ENCODE results near the gene INSYN2B.

Gene INSYN2B

DNA sequence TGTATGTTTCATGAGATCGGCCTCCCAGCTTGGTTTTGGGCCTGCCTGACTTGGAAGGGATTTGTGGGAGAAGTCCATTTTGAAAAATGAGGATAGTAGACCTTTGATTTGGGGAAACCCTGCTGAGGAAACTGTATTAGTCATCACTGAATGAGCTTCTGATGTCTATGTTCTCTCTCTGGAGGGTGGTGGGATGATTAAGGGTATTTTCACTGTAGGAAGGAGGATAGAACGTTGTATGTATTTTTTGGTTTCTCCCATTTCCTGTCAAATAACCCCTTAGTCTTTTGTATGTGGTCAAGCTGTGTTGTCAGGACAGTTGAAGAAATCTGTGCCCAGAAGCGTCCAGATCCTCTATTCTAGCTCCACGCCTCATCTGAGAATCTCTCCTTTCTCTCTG lies 151.9 kb downstream of the INSYN2B start:
- H4K20me1 ChIP-seq = peaks cover 0 to 75% (median 0%) of the 10 kb centered on the region in 11 experiments; a peak in 5 of 22 replicates
- H3K9ac ChIP-seq = no peak overlapping the region
- no peak overlapping the region for H3K4me3 ChIP-seq
- H3K36me3 ChIP-seq = peaks cover 0 to 71% (median 4%) of the 10 kb centered on the region in 11 experiments; a peak in 10 of 22 replicates
- no peaks in the 10 kb centered on the region for H3K27me3 ChIP-seq
- H3K9me3 ChIP-seq (replicated peaks in 1 of 11) = peaks cover 0 to 3% (median 0%) of the 10 kb centered on the region in 11 experiments; a peak in 4 of 22 replicates
- no peak overlapping the region for H3K27ac ChIP-seq
- peak overlapping the region in 2 of 11 experiments; percentile 18 to 21; a peak in 2 of 22 replicates for H3K4me2 ChIP-seq
- TF ChIP-seq Cebpa-rat (IDR thresholded peaks at IDR 0.05) = no peak
- peaks cover 0 to 15% (median 0%) of the 10 kb centered on the region in 10 experiments; a peak in 2 of 20 replicates for H3K4me1 ChIP-seq

DNA sequence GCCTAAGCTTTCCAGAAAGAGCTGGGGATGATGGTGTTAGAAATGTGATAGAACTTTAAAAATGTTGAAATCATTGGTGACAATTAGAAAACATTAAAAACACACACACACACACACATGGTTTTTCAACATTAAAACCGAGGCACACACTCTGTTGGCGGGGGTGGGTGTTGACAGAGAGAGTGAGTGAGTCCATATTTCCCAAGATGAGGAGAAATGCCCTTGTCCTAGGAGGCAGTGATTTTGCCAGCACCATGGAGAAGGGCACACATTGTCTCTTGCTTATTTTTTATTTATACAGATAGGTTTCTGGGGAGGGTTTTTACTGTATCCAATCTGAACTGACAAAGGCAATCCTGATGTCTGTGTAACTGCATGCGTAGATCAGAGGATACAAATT lies 152.5 kb downstream of the INSYN2B start:
- Histone ChIP-seq H3K27me3 (no peaks in the 10 kb centered on the region), H3K4me1 (peaks cover 0 to 15% (median 0%) of the 10 kb centered on the region in 10 experiments; a peak in 2 of 20 replicates), H3K27ac (no peak overlapping the region), H3K4me2 (peak overlapping the region in 2 of 11 experiments; percentile 18 to 21; a peak in 2 of 22 replicates), H4K20me1 (peaks cover 0 to 71% (median 0%) of the 10 kb centered on the region in 11 experiments; a peak in 5 of 22 replicates), H3K9ac (no peak overlapping the region), H3K9me3 (replicated peaks in 1 of 11) (peaks cover 0 to 5% (median 0%) of the 10 kb centered on the region in 11 experiments; a peak in 4 of 22 replicates), H3K36me3 (peaks cover 0 to 65% (median 4%) of the 10 kb centered on the region in 11 experiments; a peak in 10 of 22 replicates), H3K4me3 (no peak overlapping the region)
- TF ChIP-seq Cebpa-rat (IDR thresholded peaks at IDR 0.05) = no peak

GRCh38 chr5:169826618-169827017 lies 153.7 kb downstream of the INSYN2B start:
- Histone ChIP-seq H3K4me3 (no peak overlapping the region), H3K4me1 (peaks cover 0 to 15% (median 0%) of the 10 kb centered on the region in 10 experiments; a peak in 2 of 20 replicates), H3K9ac (no peak overlapping the region), H3K9me3 (replicated peaks in 1 of 11) (peaks cover 0 to 10% (median 0%) of the 10 kb centered on the region in 11 experiments; a peak in 6 of 22 replicates), H3K36me3 (peaks cover 0 to 53% (median 4%) of the 10 kb centered on the region in 11 experiments; a peak in 10 of 22 replicates), H3K27me3 (no peaks in the 10 kb centered on the region), H4K20me1 (peaks cover 0 to 59% (median 0%) of the 10 kb centered on the region in 11 experiments; a peak in 5 of 22 replicates), H3K27ac (no peak overlapping the region), H3K4me2 (no peak overlapping the region)
- TF ChIP-seq Cebpa-rat (IDR thresholded peaks at IDR 0.05) = no peak

- Histone ChIP-seq H3K36me3 (peaks cover 63 to 94% (median 78%) of the 10 kb centered on the region in 11 experiments), H3K27me3 (no peaks in the 10 kb centered on the region)
- TF ChIP-seq Cebpa-rat (IDR thresholded peaks at IDR 0.05) = no peak
These were observed 163.3 kb downstream of the INSYN2B start for GRCh38 chr5:169817031-169817430.

DNA sequence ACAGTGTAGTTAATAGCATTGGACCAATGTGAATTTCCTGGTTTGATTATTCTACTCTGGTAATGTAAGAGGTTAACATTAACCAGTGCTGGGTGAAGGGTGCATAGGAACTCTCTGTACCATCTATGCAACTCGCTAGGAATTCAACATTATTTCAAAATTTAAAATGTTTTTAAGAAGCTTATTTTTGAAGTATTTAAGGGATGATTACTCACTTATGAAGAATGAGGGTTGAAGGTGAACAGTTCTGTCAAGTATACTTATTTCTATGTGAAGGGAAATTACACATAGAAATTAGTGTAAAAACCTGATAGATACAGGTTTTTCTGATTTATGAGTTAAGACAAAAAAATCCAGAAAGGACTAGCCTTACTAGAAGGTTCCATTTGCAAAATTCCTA lies 165.8 kb downstream of the INSYN2B start:
- peaks cover 70 to 100% (median 96%) of the 10 kb centered on the region in 11 experiments for H3K36me3 ChIP-seq
- no peaks in the 10 kb centered on the region for H3K27me3 ChIP-seq
- H3K4me1 ChIP-seq = peaks cover 0 to 8% (median 4%) of the 10 kb centered on the region in 10 experiments; a peak in 11 of 20 replicates
- H3K4me2 ChIP-seq = no peak overlapping the region
- no peak overlapping the region for H3K27ac ChIP-seq
- peaks cover 0 to 83% (median 5%) of the 10 kb centered on the region in 11 experiments; a peak in 8 of 22 replicates for H4K20me1 ChIP-seq
- TF ChIP-seq Cebpa-rat (IDR thresholded peaks at IDR 0.05) = no peak
- H3K4me3 ChIP-seq = no peak overlapping the region
- H3K9ac ChIP-seq = no peak overlapping the region
- peaks cover 0 to 21% (median 12%) of the 10 kb centered on the region in 11 experiments; a peak in 17 of 22 replicates for H3K9me3 ChIP-seq (replicated peaks in 1 of 11)

More at GRCh38 chr5:169817031-169817430, 163.3 kb downstream of the INSYN2B start:
- peaks cover 0 to 37% (median 16%) of the 10 kb centered on the region in 11 experiments; a peak in 18 of 22 replicates for H3K9me3 ChIP-seq (replicated peaks in 1 of 11)
- peaks cover 0 to 18% (median 10%) of the 10 kb centered on the region in 10 experiments; a peak in 9 of 20 replicates for H3K4me1 ChIP-seq
- H3K27ac ChIP-seq = no peak overlapping the region
- no peak overlapping the region for H3K4me2 ChIP-seq
- no peak overlapping the region for H3K4me3 ChIP-seq
- H4K20me1 ChIP-seq = peaks cover 0 to 58% (median 0%) of the 10 kb centered on the region in 11 experiments; a peak in 6 of 22 replicates
- no peak overlapping the region for H3K9ac ChIP-seq
